GM12878 (cell line): ENCODE results near the gene PAQR5. TPM values are rescaled to one million over a fixed set of nuclear protein-coding genes. Genes with fewer than 3 reads are reported as not detected.
A peak's percentile ranks its signal among the peaks of the same experiment; 100 is the strongest.

ENCODE experiments used
- ATAC-seq: fragments of 200-7000 bp; cut with Tn5 transposase; 3 replicates; pipeline ENCODE4 v1.9.1; 2020; ENCODE audit warnings: mild to moderate bottlenecking, moderate library complexity
- BruUV-seq: library from RNA; stranded (reverse); fragments of 400-500 nt; replicated peaks from 2 replicates; lab custom pipeline; 2021; lab: Mats Ljungman, UMichigan
- CTCF ChIA-PET: fragments of 300-600 bp; sonication (Branson Sonifier 250); formaldehyde crosslinking; extraction: SDS; loops from one replicate; lab custom pipeline; 2021; ENCODE audit warnings: inconsistent platforms; lab: Yijun Ruan, JAX
- POLR2A ChIA-PET: fragments of 350-600 bp; formaldehyde crosslinking; extraction: SDS; loops from one replicate; lab custom pipeline; 2021; ENCODE audit warnings: inconsistent platforms; lab: Charles Lee
- RAD21 ChIA-PET: fragments of 300-600 bp; sonication (Branson Sonifier 250); formaldehyde crosslinking; loops from one replicate; lab custom pipeline; 2023; ENCODE audit warnings: antibody characterized with exemption; ENCODE audit not compliant: unreplicated experiment; lab: Charles Lee
- SMC1A ChIA-PET: fragments of 300-600 bp; sonication (Branson Sonifier 250); formaldehyde crosslinking; loops from one replicate; lab custom pipeline; 2023; ENCODE audit not compliant: unreplicated experiment, uncharacterized antibody; lab: Charles Lee
- DNase-seq: peaks from one replicate; pipeline ENCODE4 v3.0.0-alpha.2; 2011; ENCODE audit warnings: low read depth, low spot score
- FAIRE-seq: peaks from 3 replicates; lab custom pipeline; 2011; peaks lifted over from hg19 to GRCh38; lab: Jason Lieb, UNC
- H2AFZ ChIP-seq: 2 replicates; pipeline ENCODE4 v1.6.0; 2011; ENCODE audit warnings: low read depth, low read length, control low read depth; ENCODE audit not compliant: control insufficient read depth
- H3K27ac ChIP-seq: 2 replicates; pipeline ENCODE4 v1.5.1; 2011; ENCODE audit warnings: control low read depth; ENCODE audit not compliant: control insufficient read depth, insufficient read depth
- H3K27me3 ChIP-seq, 2 experiments: replicated peaks in 1 of 2; 2 replicates each; pipeline versions ENCODE4 v1.6.0 to v1.6.1; 2011; ENCODE audit warnings: low read length in 1 of 2; ENCODE audit not compliant: control insufficient read depth in 2 of 2, insufficient read depth in 2 of 2
- H3K36me3 ChIP-seq, 2 experiments: 2 replicates each; pipeline ENCODE4 v1.5.1; 2011; ENCODE audit warnings: low read length in 1 of 2; ENCODE audit not compliant: control insufficient read depth in 2 of 2, insufficient read depth in 2 of 2
- H3K4me1 ChIP-seq: 2 replicates; pipeline ENCODE4 v1.6.1; 2011; ENCODE audit warnings: mild to moderate bottlenecking, low read length, moderate library complexity, mixed read lengths; ENCODE audit not compliant: control insufficient read depth, insufficient read depth
- H3K4me2 ChIP-seq: 2 replicates; pipeline ENCODE4 v1.6.0; 2011; ENCODE audit warnings: control low read depth; ENCODE audit not compliant: control insufficient read depth, insufficient read depth
- H3K4me3 ChIP-seq: fragments of 200-600 bp; sonication (generic); 2 replicates; pipeline ENCODE4 v1.5.1; 2016
- H3K79me2 ChIP-seq: 2 replicates; pipeline ENCODE4 v1.6.0; 2011; ENCODE audit warnings: low read length; ENCODE audit not compliant: control insufficient read depth, insufficient read depth
- H3K9ac ChIP-seq: 2 replicates; pipeline ENCODE4 v1.8.0; 2011; ENCODE audit warnings: low read length, control low read depth, mixed read lengths; ENCODE audit not compliant: control insufficient read depth, insufficient read depth
- H3K9me3 ChIP-seq: replicated peaks from 3 replicates; pipeline ENCODE4 v1.5.1; 2011; ENCODE audit warnings: mild to moderate bottlenecking, low read length; ENCODE audit not compliant: control insufficient read depth, insufficient read depth
- H4K20me1 ChIP-seq: 2 replicates; pipeline ENCODE4 v1.6.0; 2011; ENCODE audit not compliant: control insufficient read depth, insufficient read depth
- FOXK2 ChIP-seq: fragments of 450-650 bp; IDR thresholded peaks from 2 replicates; pipeline ENCODE4 v1.6.1; 2017; ENCODE audit warnings: mild to moderate bottlenecking, moderate library complexity
- IKZF2 ChIP-seq, 2 experiments: fragments of 450-650 bp; IDR thresholded peaks; 2 replicates each; pipeline ENCODE4 v1.6.1; 2017; ENCODE audit warnings: mild to moderate bottlenecking in 2 of 2, moderate library complexity in 2 of 2
- LARP7 ChIP-seq: fragments of 450-650 bp; IDR thresholded peaks from 2 replicates; pipeline ENCODE4 v1.6.1; 2017; ENCODE audit warnings: mild to moderate bottlenecking
- POU2F2 ChIP-seq: IDR thresholded peaks from 3 replicates; pipeline ENCODE4 v1.6.1; 2011; ENCODE audit warnings: low read depth, mild to moderate bottlenecking, low read length, borderline replicate concordance
- RB1 ChIP-seq: fragments of 450-650 bp; formaldehyde crosslinking; IDR thresholded peaks from 2 replicates; pipeline ENCODE4 v1.6.1; 2017; ENCODE audit warnings: mild to moderate bottlenecking, borderline replicate concordance
- SIN3A ChIP-seq: IDR thresholded peaks from 2 replicates; pipeline ENCODE4 v1.6.1; 2012; ENCODE audit warnings: low read depth, low read length, improper control_type of control experiment
- SMAD5 ChIP-seq: IDR thresholded peaks from 2 replicates; pipeline ENCODE4 v1.6.1; 2016; ENCODE audit warnings: antibody characterized with exemption, low read depth
- SRF ChIP-seq, 2 experiments: IDR thresholded peaks; 2 replicates each; pipeline ENCODE4 v1.6.1; 2011; ENCODE audit warnings: low read depth in 2 of 2, low read length in 2 of 2, mild to moderate bottlenecking in 1 of 2, moderate library complexity in 1 of 2
- ZNF622 ChIP-seq: fragments of 450-650 bp; IDR thresholded peaks from 2 replicates; pipeline ENCODE4 v1.6.1; 2017; ENCODE audit warnings: mild to moderate bottlenecking, inconsistent platforms
- ZNF687 ChIP-seq: fragments of 450-650 bp; IDR thresholded peaks from 2 replicates; pipeline ENCODE4 v1.6.1; 2017; ENCODE audit warnings: mild to moderate bottlenecking, moderate library complexity
- WGBS: methylation state at CpG from one replicate; pipeline ENCODE4 v1.1.6; 2016; ENCODE audit warnings: low lambda C conversion rate; ENCODE audit not compliant: insufficient replicate concordance, insufficient coverage; ENCODE audit errors: missing lambda C conversion rate; 5-methylcytosine and 5-hydroxymethylcytosine counted together
- in situ Hi-C: fragments of 300-500 bp; cut with MboI; formaldehyde crosslinking; loops from 9 replicates; pipeline ENCODE4 v1.14.3; 2018; ENCODE audit warnings: mixed read lengths
- intact Hi-C: fragments of 100-400 bp; cut with micrococcal nuclease; formaldehyde crosslinking; loops from one replicate; pipeline ENCODE4 v1.14.2; 2022; ENCODE audit not compliant: unreplicated experiment
- polyA plus RNA-seq, 11 experiments: library from polyadenylated mRNA; depleted of rRNA in 4 of 11; unstranded in 6 of 11; stranded (reverse) in 5 of 11; fragments of >200 nt; fragmentation: Nextera tagmentation in 4 of 11; fragmentation: Illumina TruSeq in 1 of 11; extraction: Ambion mirVana in 4 of 11; extraction: Trizol in 1 of 11; gene quantifications; 1 replicate in 1 of 11; 2 replicates in 10 of 11; pipeline versions ENCODE4 v1.2.1 to v1.2.3, GENCODE V29; 2011 to 2016; ENCODE audit warnings: inconsistent platforms in 2 of 11, missing spikeins in 2 of 11, low read depth in 1 of 11
- total RNA-seq, 4 experiments: library from RNA; depleted of rRNA in 3 of 4; stranded (reverse); fragments of >200 nt in 3 of 4; fragmentation: Illumina TruSeq in 1 of 4; extraction: Trizol in 1 of 4; gene quantifications; 2 replicates each; pipeline versions ENCODE4 v1.2.1 to v1.2.3, GENCODE V29; 2013 to 2021
- TF ChIP-seq, protein P1 (sequence below): fragments of 450-650 bp; IDR thresholded peaks from 2 replicates; pipeline ENCODE4 v1.6.1; 2016; ENCODE audit warnings: mild to moderate bottlenecking

PAQR5 gene
- total and polyA plus RNA-seq, 10 of the 15 experiments (the other 5 are each of a cell fraction or from before 2014, with no cell fraction given) = 0.02 to 0.03 TPM; not detected in 8

- no peak for TF ChIP-seq POU2F2
- TF ChIP-seq, protein P1, sequence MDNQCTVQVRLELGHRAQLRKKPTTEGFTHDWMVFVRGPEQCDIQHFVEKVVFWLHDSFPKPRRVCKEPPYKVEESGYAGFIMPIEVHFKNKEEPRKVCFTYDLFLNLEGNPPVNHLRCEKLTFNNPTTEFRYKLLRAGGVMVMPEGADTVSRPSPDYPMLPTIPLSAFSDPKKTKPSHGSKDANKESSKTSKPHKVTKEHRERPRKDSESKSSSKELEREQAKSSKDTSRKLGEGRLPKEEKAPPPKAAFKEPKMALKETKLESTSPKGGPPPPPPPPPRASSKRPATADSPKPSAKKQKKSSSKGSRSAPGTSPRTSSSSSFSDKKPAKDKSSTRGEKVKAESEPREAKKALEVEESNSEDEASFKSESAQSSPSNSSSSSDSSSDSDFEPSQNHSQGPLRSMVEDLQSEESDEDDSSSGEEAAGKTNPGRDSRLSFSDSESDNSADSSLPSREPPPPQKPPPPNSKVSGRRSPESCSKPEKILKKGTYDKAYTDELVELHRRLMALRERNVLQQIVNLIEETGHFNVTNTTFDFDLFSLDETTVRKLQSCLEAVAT = no peak
- TF ChIP-seq ZNF687 = no peak
- TF ChIP-seq SRF (IDR thresholded peaks at IDR 0.05; ENCODE audit: low read depth in 2 of 2, low read length in 2 of 2) = no peak
- no peak for TF ChIP-seq SIN3A
- TF ChIP-seq IKZF2 (IDR thresholded peaks at IDR 0.05) = no peak
- no peak for TF ChIP-seq SMAD5
- TF ChIP-seq LARP7 = no peak
- no peak for TF ChIP-seq FOXK2
- no peak for TF ChIP-seq ZNF622
- no peak for TF ChIP-seq RB1
- POLR2A ChIA-PET = no interaction called here
- Histone ChIP-seq H4K20me1 (no peaks in the 10 kb centered on the region), H3K4me1 (no peaks in the 10 kb centered on the region), H3K9ac (no peak overlapping the region), H3K79me2 (no peaks in the 10 kb centered on the region), H3K4me2 (no peak overlapping the region), H3K4me3 (no peak overlapping the region), H3K9me3 (no peaks in the 10 kb centered on the region), H2AFZ (no peak overlapping the region), H3K27ac (no peak overlapping the region), H3K27me3 (no peaks in the 10 kb centered on the region), H3K36me3 (peaks cover 10 to 31% of the 10 kb centered on the region in 2 experiments)
- in situ Hi-C loops (no loop called here), intact Hi-C loops (no loop called here)
- ATAC-seq (no peak), DNase-seq (no peak), FAIRE-seq (peak; percentile 18)
- RAD21 ChIA-PET = no interaction called here
- CTCF ChIA-PET = interaction anchor here (1.1 to 2.7 kb wide), 2 partner anchors 22 to 26 kb away, joined by 3 to 8 read pairs; no protein-coding TSS in a partner anchor
- no TSS peak for BruUV-seq
- SMC1A ChIA-PET = interaction anchor here (1.8 kb wide), 1 partner anchor 28 kb away, joined by 3 read pairs; no protein-coding TSS in a partner anchor
- WGBS = 100% methylated on average over 4 of the region's 4 CpGs
Observed at GRCh38 chr15:69436951-69437350, 138.2 kb downstream of the PAQR5 start.
